GM10266 (cell line): Measurements from ENCODE around the gene PAAF1.

Experiments
- DNase-seq: peaks from one replicate; pipeline ENCODE4 v3.0.0; 2012; ENCODE audit errors: extremely low spot score
- CTCF ChIP-seq: IDR thresholded peaks from 2 replicates; pipeline ENCODE4 v1.5.1; 2012; ENCODE audit warnings: mild to moderate bottlenecking, low read depth; ENCODE audit not compliant: control insufficient read depth, insufficient read depth; ENCODE audit errors: missing control alignments

PAAF1 gene

GRCh38 chr11:73971175-73971719 is 94.4 kb downstream of the PAAF1 start:
- DNase-seq = no peak
- TF ChIP-seq CTCF = no peak

GRCh38 chr11:73972187-73972586 is 95.4 kb downstream of the PAAF1 start:
- TF ChIP-seq CTCF = no peak
- no peak for DNase-seq

- no peak for TF ChIP-seq CTCF
- no peak for DNase-seq
Measured at GRCh38 chr11:73972620-73973449, 96.0 kb downstream of the PAAF1 start.

- no peak for TF ChIP-seq CTCF
- DNase-seq = no peak
Measured at GRCh38 chr11:73974604-73975478, 98.0 kb downstream of the PAAF1 start.

GRCh38 chr11:73975479-73975757 is 98.6 kb downstream of the PAAF1 start:
- no peak for DNase-seq
- no peak for TF ChIP-seq CTCF

GRCh38 chr11:73976451-73977151 is 99.8 kb downstream of the PAAF1 start:
- no peak for TF ChIP-seq CTCF
- no peak for DNase-seq
